ENCODE results near the gene TSPAN2. TPM values are rescaled to one million over a fixed set of nuclear protein-coding genes. Genes with fewer than 3 reads are reported as not detected.

The TSPAN2 gene
- total RNA-seq, 4 donors from 2014 or later = 1.8 to 3.3 (median 2.6) TPM

DNA sequence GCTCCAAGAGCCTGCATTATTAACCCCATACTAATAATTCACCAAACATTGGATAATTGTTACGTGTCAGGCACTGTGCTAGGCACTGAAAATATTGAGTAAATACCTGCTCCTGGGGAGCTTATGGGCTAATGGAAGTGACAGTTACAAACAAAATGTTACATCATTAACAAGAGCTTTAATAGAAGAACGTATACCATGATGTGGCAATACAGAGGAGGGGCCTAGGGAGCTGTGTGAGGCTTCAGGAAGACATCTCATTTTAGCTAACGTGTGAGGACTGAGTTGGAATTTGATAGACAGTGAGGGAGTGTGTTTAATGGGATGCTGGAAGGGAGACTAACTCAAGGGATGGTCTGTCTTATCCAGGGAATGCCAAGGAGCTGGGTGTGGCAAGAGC lies 16.5 kb upstream of the TSPAN2 start:
- Histone ChIP-seq H3K27me3 (no peaks in the 10 kb centered on the region), H3K27ac (no peak overlapping the region), H3K4me1 (no peaks in the 10 kb centered on the region), H3K9me3 (no peaks in the 10 kb centered on the region), H3K4me3 (no peak overlapping the region), H3K36me3 (no peaks in the 10 kb centered on the region)
- no peak for DNase-seq
- TF ChIP-seq POLR2A (IDR thresholded peaks at IDR 0.05) = no peak
- TF ChIP-seq, protein P1, sequence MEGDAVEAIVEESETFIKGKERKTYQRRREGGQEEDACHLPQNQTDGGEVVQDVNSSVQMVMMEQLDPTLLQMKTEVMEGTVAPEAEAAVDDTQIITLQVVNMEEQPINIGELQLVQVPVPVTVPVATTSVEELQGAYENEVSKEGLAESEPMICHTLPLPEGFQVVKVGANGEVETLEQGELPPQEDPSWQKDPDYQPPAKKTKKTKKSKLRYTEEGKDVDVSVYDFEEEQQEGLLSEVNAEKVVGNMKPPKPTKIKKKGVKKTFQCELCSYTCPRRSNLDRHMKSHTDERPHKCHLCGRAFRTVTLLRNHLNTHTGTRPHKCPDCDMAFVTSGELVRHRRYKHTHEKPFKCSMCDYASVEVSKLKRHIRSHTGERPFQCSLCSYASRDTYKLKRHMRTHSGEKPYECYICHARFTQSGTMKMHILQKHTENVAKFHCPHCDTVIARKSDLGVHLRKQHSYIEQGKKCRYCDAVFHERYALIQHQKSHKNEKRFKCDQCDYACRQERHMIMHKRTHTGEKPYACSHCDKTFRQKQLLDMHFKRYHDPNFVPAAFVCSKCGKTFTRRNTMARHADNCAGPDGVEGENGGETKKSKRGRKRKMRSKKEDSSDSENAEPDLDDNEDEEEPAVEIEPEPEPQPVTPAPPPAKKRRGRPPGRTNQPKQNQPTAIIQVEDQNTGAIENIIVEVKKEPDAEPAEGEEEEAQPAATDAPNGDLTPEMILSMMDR (IDR thresholded peaks at IDR 0.05) = no peak

DNA sequence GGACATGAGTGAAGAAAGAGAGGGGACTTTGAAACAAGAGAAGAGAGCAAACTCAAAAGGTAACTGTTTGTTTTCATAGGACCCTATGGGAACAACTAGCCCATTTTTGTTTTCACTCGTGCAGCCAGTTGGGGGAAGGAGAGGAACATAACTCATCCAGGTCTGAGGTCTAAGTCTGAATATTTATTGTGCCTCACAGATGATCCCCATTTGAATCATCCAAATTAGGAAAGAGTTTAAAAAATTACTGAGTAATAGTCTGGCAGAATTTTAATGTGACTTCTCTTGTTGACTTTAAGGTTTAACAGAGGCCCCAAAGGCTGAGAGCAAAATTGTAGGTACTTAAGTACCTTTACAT lies 10.4 kb upstream of the TSPAN2 start:
- no peak for DNase-seq
- TF ChIP-seq, protein P1 (IDR thresholded peaks at IDR 0.05) = no peak
- TF ChIP-seq POLR2A (IDR thresholded peaks at IDR 0.05) = no peak
- Histone ChIP-seq H3K4me3 (peak overlapping the region; percentile 27 to 51 (median 40)), H3K36me3 (no peaks in the 10 kb centered on the region), H3K27ac (peak overlapping the region; percentile 78 to 80 (median 80)), H3K4me1 (peaks cover 0 to 7% (median 3%) of the 10 kb centered on the region in 4 donors), H3K27me3 (no peaks in the 10 kb centered on the region), H3K9me3 (no peaks in the 10 kb centered on the region)

DNA sequence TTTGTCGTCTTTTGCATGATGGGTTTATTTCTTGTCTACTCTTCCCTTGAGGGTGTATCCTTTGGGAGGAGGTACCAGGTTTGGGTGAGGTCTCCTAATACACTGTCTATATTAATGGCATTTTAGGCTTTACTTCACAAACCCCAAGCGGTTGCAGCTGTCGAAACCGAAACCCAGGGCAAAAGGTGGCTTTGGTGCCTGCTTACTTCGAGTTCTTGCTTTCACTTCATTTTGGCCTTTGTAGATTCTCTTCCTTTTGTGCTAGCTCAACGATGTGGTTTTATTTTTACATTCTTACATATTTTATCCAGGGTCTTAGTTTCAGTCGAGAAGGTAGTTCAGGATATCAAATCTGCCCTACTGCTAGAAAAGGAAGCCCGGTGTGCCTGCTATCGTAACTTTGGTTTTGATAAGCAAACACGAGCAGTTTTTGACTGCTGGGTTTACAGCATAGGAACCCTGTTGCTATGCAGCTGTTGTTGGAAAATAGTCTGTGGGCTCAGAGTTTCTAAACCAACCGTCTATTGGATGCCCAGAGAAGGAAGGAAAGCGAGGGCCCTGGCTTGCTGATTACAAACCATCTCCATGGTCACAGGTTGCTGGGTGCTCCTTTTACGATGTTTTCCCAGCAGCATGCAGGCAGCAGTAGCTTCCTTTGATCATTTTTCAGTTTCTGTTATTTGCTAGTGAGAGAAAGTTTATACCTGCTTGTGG lies 9.8 kb upstream of the TSPAN2 start:
- H3K4me3 ChIP-seq = peak overlapping the region; percentile 27 to 51 (median 40)
- no peaks in the 10 kb centered on the region for H3K27me3 ChIP-seq
- H3K9me3 ChIP-seq = no peaks in the 10 kb centered on the region
- peak in 2 of 3 donors; percentile 69 to 82 for DNase-seq
- H3K36me3 ChIP-seq = no peaks in the 10 kb centered on the region
- TF ChIP-seq POLR2A (IDR thresholded peaks at IDR 0.05) = no peak
- TF ChIP-seq, protein P1 (IDR thresholded peaks at IDR 0.05) = no peak
- peak overlapping the region; percentile 78 to 80 (median 80) for H3K27ac ChIP-seq
- peaks cover 0 to 7% (median 3%) of the 10 kb centered on the region in 4 donors for H3K4me1 ChIP-seq

DNA sequence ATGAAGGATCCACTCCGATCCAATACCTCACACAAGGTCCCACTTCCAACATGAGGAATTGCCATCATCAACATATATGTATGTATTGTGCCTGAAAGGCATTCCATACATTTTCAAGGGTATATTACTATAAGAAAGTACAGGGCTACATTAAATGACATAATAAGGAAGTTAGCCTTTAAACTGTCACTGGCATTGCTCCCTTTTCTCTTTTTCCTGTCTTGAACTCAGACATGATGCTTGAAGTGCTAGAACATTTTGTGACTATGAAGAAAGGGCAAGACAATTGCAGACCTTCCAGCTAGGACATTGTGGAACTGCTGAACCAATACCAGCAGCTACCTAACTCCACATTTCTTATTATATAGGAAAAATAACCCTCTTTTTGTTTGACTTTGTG lies 2.9 kb upstream of the TSPAN2 start:
- H3K27ac ChIP-seq = no peak overlapping the region
- TF ChIP-seq POLR2A (IDR thresholded peaks at IDR 0.05) = no peak
- TF ChIP-seq, protein P1 (IDR thresholded peaks at IDR 0.05) = no peak
- no peaks in the 10 kb centered on the region for H3K27me3 ChIP-seq
- no peaks in the 10 kb centered on the region for H3K9me3 ChIP-seq
- DNase-seq = no peak
- H3K4me3 ChIP-seq = no peak overlapping the region
- H3K4me1 ChIP-seq = peaks cover 0 to 17% (median 2%) of the 10 kb centered on the region in 4 donors
- H3K36me3 ChIP-seq = no peaks in the 10 kb centered on the region

DNA sequence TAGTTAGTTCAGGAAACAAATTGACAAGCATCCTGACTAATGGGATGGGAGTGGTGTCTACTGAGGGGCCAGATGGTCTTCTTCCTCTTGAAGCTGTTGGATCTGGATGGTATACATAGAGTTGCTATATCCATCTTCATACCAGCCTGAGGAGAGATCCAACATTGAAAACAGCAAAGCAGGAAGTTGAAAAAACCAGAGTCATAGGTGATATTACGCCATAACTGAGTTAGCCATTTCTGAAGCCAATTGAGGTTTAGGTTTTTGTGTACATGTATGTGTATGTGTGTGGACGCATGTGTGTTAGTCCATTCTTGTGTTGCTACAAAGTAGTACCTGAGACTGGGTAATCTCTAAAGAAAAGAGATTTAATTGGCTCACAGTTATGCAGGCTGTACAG lies 2.3 kb upstream of the TSPAN2 start:
- Histone ChIP-seq H3K9me3 (no peaks in the 10 kb centered on the region), H3K4me1 (peaks cover 0 to 17% (median 2%) of the 10 kb centered on the region in 4 donors), H3K4me3 (no peak overlapping the region), H3K36me3 (no peaks in the 10 kb centered on the region), H3K27ac (no peak overlapping the region), H3K27me3 (no peaks in the 10 kb centered on the region)
- no peak for DNase-seq
- TF ChIP-seq, protein P1 (IDR thresholded peaks at IDR 0.05) = no peak
- TF ChIP-seq POLR2A (IDR thresholded peaks at IDR 0.05) = no peak

Data from Peyer's patch (tissue), 4 donors.